HG02588 (cell line): ENCODE measurements around the gene UNC5C.
"Not testable (repeated sequence)": the region's sequence is repeated elsewhere in the genome, so short reads cannot be mapped to it uniquely, and the experiment has no call there.

ENCODE experiments used
- ATAC-seq: cut with Tn5 transposase; IDR thresholded peaks from one replicate; pipeline ENCODE4 v1.9.1; 2021; ENCODE audit warnings: mild to moderate bottlenecking, moderate library complexity; ENCODE audit not compliant: unreplicated experiment

Gene UNC5C

GRCh38 chr4:95141361-95141760 is 407.4 kb downstream of the UNC5C start:
- ATAC-seq, result no peak

DNA sequence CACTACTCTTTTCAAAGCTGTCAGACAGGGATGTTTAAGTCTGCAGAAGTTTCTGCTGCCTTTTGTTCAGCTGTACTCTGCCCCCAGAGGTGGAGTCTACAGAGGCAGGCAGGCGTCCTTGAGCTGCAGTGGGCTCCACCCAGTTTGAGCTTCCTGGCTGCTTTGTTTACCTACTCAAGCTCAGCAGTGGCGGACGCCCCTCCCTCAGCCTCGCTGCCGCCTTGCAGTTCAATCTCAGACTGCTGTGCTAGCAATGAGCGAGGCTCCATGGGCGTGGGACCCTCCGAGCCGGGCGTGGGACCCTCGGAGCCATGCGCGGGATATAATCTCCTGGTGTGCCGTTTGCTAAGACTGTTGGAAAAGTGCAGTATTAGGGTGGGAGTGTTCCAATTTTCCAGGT is 409.3 kb downstream of the UNC5C start:
- not testable (repeated sequence) for ATAC-seq

- ATAC-seq, result not testable (repeated sequence)
Measured at GRCh38 chr4:95134016-95134415, 414.8 kb downstream of the UNC5C start.

DNA sequence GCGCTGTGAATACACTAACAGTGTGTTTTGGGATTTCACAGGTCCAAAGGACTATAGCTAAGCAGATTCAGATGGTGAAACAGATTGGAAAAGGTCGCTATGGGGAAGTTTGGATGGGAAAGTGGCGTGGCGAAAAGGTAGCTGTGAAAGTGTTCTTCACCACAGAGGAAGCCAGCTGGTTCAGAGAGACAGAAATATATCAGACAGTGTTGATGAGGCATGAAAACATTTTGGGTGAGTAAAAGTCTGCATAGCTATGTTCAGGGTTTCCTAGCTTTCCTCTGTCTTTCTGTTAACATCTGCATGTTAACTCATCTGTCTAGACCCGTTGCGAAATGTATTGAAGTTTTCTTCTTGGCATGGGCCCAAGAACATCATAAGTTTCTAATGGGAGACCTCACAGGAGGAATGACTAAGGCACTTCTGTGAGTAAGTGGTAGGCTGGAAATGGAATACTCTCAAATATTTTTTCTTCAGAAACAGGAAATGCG is 418.9 kb downstream of the UNC5C start:
- ATAC-seq, result no peak

DNA sequence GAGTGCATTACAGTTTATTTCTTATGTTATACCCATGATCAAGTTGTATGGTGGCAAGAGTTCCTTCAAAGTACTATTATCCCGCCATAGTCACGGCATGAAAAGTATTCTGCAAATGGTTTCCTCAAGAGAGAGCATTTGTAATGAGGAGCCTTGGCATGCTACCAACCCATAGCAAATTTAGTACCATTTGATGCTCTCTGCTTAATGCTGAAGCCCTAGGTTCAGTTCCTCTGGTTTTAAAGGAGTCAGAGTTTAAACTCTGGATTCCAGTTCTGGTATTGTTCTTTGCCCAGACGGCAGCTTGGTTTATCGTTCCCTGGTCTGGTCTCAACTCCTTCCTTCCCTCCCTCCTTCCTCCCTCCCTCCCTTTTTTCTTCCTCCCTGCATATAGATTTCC is 419.7 kb downstream of the UNC5C start:
- no peak for ATAC-seq

GRCh38 chr4:95124906-95125504 is 423.8 kb downstream of the UNC5C start:
- no peak for ATAC-seq

GRCh38 chr4:95122001-95122400 is 426.8 kb downstream of the UNC5C start:
- no peak for ATAC-seq

GRCh38 chr4:95120456-95120855 is 428.3 kb downstream of the UNC5C start:
- ATAC-seq, result no peak

- ATAC-seq, result no peak
Measured at GRCh38 chr4:95118497-95118896, 430.3 kb downstream of the UNC5C start.

- no peak for ATAC-seq
Measured at GRCh38 chr4:95114521-95114920, 434.3 kb downstream of the UNC5C start.
